Muscle layer of colon (tissue), 2 donors: Measurements from ENCODE around the gene ABCC2.

Source experiments
- H3K27ac ChIP-seq: one replicate; pipeline ENCODE4 v1.7.0; 2013; ENCODE audit warnings: low read depth, mild to moderate bottlenecking, low read length, moderate library complexity
- H3K27me3 ChIP-seq, 2 donors: one replicate each; pipeline ENCODE4 v1.7.0; 2013; ENCODE audit warnings: low read length in 2 of 2, mild to moderate bottlenecking in 2 of 2; ENCODE audit not compliant: insufficient read depth in 2 of 2, control insufficient read depth in 1 of 2
- H3K36me3 ChIP-seq: one replicate; pipeline ENCODE4 v1.7.0; 2013; ENCODE audit warnings: mild to moderate bottlenecking, low read length; ENCODE audit not compliant: insufficient read depth
- H3K4me1 ChIP-seq: one replicate; pipeline ENCODE4 v1.7.0; 2013; ENCODE audit warnings: mild to moderate bottlenecking, low read length; ENCODE audit not compliant: insufficient read depth
- H3K4me3 ChIP-seq, 2 donors: one replicate each; pipeline ENCODE4 v1.7.0; 2013; ENCODE audit warnings: low read length in 2 of 2, low read depth in 1 of 2, mild to moderate bottlenecking in 1 of 2, moderate library complexity in 1 of 2
- H3K9ac ChIP-seq: one replicate; pipeline ENCODE4 v1.7.0; 2013; ENCODE audit warnings: low read length
- H3K9me3 ChIP-seq: one replicate; pipeline ENCODE4 v1.7.0; 2013; ENCODE audit warnings: mild to moderate bottlenecking, low read length
- donor health status: abdominal sarcoma.
- donor health status: Adenocarcinoma of cecum.

The ABCC2 gene

DNA sequence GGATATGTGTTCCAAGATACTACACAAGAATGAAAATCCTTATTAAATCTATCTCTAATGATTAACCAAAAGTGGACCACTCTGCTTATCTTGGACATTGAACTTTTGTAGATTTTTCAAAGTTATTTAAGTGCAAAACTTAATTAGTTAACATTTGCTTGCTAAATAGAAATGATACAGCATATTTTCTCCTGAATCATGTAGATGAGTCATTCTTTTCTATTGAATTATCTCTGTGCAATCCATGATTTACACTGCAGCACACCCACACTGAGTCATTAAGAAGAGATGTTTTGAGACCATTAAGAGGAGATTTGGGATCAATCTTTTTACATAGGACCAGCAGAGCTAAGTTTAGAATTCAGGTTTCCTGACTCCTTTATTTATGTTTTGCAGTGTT is 6.6 kb upstream of the ABCC2 start:
- Histone ChIP-seq H3K9me3 (no peaks in the 10 kb centered on the region), H3K9ac (no peak overlapping the region), H3K4me1 (peaks cover 4% of the 10 kb centered on the region), H3K36me3 (no peaks in the 10 kb centered on the region), H3K27ac (no peak overlapping the region), H3K27me3 (no peaks in the 10 kb centered on the region), H3K4me3 (no peak overlapping the region)

DNA sequence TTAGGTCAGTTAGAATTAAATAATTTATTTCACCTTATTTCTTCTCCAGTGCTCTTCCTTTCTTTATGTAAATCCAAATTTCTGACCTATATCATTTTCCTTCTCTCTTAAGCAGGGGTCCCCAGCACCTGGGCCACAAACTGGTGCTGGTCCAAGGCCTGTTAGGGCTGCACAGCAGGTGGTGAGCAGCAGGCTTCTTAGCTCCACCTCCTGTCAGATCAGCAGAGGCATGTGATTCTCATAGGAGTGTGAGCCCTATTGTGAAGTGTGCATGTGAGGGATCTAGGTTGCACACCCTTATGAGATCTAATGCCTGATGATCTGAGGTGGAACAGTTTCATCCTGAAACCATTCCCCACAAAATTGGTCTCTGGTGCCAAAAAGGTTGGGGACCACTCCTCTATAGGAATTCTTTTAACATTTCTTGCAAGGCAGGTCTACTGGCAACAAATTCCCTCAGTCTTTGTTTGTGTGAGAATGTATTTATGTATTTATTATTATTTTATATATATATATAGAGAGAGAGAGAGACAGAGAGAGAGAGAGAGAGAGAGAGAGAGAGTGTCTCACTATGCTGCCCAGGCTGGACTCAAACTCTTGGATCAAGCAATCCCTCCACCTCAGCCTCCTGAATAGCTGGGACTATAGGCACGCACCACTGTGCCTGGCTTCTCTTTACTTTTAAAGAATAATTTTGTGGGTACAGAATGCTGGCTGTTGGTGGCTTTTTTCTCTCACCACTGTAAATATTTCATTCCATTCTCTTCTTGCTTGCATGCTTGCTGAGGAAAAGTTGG is 4.3 kb upstream of the ABCC2 start:
- H3K4me3 ChIP-seq = no peak overlapping the region
- H3K4me1 ChIP-seq = peaks cover 4% of the 10 kb centered on the region
- H3K27ac ChIP-seq = no peak overlapping the region
- H3K27me3 ChIP-seq = no peaks in the 10 kb centered on the region
- H3K9me3 ChIP-seq = no peaks in the 10 kb centered on the region
- H3K36me3 ChIP-seq = no peaks in the 10 kb centered on the region
- no peak overlapping the region for H3K9ac ChIP-seq

DNA sequence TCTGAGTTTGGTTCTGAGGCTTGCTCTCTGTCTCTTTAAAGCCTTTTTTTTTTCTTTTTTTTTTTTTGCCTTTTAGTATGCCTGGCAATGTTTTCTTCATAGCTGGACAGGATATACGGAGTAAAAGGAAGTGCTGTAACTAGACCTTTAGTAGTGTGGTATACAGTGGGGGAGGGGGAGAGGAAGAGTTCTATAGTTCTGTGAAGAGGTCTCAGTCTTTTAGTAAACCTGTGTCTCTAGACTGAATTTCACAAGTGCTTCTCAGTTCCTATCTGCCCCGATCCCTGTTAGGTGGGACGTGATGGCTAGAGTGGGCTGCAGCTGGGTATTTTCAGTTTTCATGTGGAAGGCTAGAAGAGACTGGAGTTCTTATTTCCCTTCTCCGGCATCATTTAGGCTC is 3.1 kb upstream of the ABCC2 start:
- H3K27ac ChIP-seq = no peak overlapping the region
- peaks cover 4% of the 10 kb centered on the region for H3K4me1 ChIP-seq
- no peak overlapping the region for H3K4me3 ChIP-seq
- H3K9me3 ChIP-seq = no peaks in the 10 kb centered on the region
- no peaks in the 10 kb centered on the region for H3K27me3 ChIP-seq
- no peaks in the 10 kb centered on the region for H3K36me3 ChIP-seq
- H3K9ac ChIP-seq = no peak overlapping the region

DNA sequence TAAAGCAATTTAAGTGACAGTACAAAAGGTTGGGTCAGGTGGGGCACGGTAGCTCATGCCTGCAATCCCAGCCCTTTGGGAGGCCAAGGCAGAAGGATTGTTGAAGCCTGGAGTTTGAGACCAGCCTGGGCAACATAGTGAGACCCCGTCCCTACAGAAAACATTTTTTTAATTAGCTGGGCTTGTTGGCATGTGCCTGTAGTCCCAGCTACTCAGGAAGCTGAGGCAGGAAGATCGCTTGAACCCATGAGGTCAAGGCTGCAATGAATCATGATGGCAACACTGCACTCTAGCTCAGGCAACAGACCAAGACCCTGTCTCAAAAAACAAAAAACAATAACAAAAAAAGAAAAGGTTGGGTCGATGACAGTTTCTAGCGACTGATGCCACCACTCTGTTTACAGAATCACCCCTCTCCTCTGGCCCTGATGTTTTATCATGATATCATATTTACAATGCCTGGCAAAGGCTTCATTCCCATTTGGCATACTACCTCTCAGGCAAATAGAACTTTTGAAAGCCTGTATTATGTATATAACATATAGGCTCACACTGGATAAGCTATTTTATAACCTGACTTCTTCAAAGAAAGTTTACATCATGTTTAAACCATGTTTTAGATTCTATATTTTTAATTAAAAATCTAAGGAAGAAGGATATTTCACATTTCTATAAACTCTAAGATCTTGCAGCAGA is 558 bp upstream of the ABCC2 start:
- Histone ChIP-seq H3K27ac (no peak overlapping the region), H3K4me3 (no peak overlapping the region), H3K9me3 (no peaks in the 10 kb centered on the region)

DNA sequence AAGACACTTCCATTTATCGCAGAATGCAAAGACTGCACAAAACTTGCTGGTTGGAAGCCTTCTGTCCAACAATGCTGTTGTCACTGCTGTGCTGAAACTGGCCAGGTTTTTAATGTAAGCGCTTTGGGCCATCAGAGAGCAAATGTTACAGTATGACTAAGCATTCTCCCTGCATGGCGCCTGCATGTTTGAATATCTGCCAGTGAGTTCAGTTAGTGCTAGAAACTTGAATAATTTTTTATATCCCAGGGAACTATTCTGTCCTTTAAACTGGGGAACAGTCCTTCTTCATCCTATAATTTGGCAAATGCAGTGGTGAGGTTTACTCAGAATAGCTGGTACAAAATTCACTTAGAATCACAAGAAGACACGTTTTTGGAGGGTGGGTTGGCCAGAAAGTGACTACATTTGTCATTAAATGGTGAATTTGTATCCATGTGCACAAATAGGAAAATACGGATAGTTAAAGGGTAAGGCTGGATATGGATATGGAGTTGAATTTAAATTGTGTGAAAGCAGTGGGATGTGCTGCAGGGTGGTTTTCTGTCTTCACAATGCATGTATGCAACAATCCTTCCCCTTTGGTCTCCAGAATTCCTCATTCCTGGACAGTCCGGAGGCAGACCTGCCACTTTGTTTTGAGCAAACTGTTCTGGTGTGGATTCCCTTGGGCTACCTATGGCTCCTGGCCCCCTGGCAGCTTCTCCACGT is 1.7 kb downstream of the ABCC2 start:
- Histone ChIP-seq H3K9ac (no peak overlapping the region), H3K4me1 (peaks cover 4% of the 10 kb centered on the region), H3K4me3 (no peak overlapping the region), H3K36me3 (no peaks in the 10 kb centered on the region), H3K27ac (peak overlapping the region; percentile 25), H3K9me3 (no peaks in the 10 kb centered on the region), H3K27me3 (no peaks in the 10 kb centered on the region)

More for the DNA sequence above, 558 bp upstream of the ABCC2 start:
- Histone ChIP-seq H3K36me3 (no peaks in the 10 kb centered on the region), H3K4me1 (peaks cover 4% of the 10 kb centered on the region), H3K27me3 (no peaks in the 10 kb centered on the region), H3K9ac (no peak overlapping the region)

GRCh38 chr10:99784727-99785441 is 2.4 kb downstream of the ABCC2 start:
- Histone ChIP-seq H3K27ac (peak overlapping the region; percentile 25), H3K9ac (no peak overlapping the region), H3K4me1 (no peaks in the 10 kb centered on the region)

GRCh38 chr10:99785646-99786045 is 3.2 kb downstream of the ABCC2 start:
- Histone ChIP-seq H3K36me3 (no peaks in the 10 kb centered on the region), H3K4me3 (no peak overlapping the region)

More at GRCh38 chr10:99784727-99785441, 2.4 kb downstream of the ABCC2 start:
- no peak overlapping the region for H3K4me3 ChIP-seq
- H3K27me3 ChIP-seq = no peaks in the 10 kb centered on the region
- H3K9me3 ChIP-seq = no peaks in the 10 kb centered on the region
- no peaks in the 10 kb centered on the region for H3K36me3 ChIP-seq

DNA sequence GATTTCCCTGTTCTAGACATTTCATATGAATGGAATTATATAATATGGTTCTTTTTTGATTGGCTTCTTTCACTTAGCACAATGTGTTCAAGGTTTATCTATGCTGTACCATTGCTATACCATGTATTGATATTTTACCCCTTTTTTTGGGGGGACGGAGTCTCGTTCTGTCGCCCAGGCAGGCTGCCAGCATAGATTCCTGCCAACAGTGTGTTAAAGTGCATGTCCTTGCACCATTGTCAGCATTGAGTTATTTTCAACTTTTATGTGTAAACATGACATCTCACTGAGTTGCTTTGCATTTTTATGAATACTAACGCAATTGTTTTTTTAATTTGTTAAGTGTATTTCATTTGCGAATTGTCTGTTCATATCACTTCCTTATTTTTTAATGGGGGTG is 4.9 kb downstream of the ABCC2 start:
- no peaks in the 10 kb centered on the region for H3K27me3 ChIP-seq
- no peak overlapping the region for H3K27ac ChIP-seq
- H3K36me3 ChIP-seq = no peaks in the 10 kb centered on the region
- H3K4me1 ChIP-seq = no peaks in the 10 kb centered on the region
- H3K9me3 ChIP-seq = no peaks in the 10 kb centered on the region
- no peak overlapping the region for H3K9ac ChIP-seq
- H3K4me3 ChIP-seq = no peak overlapping the region

More at GRCh38 chr10:99785646-99786045, 3.2 kb downstream of the ABCC2 start:
- H3K27ac ChIP-seq = no peak overlapping the region
- H3K27me3 ChIP-seq = no peaks in the 10 kb centered on the region
- H3K9me3 ChIP-seq = no peaks in the 10 kb centered on the region
- H3K4me1 ChIP-seq = no peaks in the 10 kb centered on the region
- no peak overlapping the region for H3K9ac ChIP-seq

DNA sequence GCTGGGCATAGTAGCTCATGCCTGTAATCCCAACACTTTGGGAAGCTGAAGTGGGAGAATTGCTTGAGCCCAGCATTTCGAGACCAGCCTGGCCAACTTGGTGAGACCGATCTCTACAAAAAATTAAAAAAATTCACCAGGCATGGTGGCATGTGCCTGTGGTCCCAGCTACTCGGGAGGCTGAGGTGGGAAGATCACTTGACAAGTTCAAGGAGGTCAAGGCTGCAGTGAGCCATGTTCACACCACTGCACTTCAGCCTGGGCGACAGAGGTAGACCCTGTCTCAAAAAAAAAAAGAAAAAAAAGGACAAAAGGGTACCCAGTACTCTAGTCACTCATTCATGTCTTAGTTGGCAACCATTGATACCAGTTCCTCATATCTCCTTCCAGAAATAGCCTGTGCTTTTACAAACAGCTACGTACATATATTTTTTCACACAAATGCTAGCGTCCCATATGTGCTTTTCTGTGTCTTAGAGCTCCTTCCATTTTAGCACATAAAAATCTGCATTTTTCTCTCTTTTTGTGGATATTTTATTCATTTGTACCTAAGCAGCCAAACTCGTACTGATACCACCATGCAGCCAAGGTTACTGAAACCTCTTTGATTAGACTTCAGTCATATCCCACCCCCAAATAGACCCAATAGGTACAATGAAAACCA is 5.5 kb downstream of the ABCC2 start:
- Histone ChIP-seq H3K27me3 (no peaks in the 10 kb centered on the region), H3K27ac (peak overlapping the region; percentile 32), H3K9me3 (no peaks in the 10 kb centered on the region), H3K4me1 (no peaks in the 10 kb centered on the region), H3K9ac (no peak overlapping the region), H3K36me3 (no peaks in the 10 kb centered on the region), H3K4me3 (no peak overlapping the region)

DNA sequence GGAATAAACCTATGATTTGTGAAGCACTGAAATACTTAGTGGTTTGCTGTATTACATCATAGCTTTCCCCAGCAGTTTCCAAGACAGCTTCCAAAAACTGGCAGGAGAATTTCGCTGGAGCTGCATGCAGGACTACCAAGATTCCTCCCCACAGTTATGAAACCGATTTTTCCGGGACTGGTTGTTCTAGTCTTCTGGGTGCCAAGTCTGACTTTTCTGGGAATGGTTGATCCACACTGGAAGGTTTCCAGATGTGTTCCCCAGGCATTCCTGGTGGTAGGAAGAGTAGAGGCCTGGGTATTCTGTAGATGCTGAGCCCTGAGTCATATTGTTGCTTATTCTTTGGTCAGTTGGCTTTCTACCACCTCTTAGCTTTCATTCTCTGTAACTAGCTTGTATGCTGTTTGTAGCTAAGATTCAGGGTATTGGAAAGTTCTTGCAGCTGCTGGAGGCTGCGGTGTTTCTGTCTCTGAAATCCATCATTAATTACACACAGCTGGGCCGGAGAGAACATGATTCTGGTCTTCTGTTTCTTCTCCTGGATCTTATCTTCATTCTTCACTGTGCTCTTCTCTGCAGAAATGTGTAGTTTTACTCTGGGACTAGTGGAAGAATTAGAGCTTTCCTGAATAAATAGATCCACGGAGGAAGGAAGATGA is 6.3 kb downstream of the ABCC2 start:
- H3K27ac ChIP-seq = peak overlapping the region; percentile 32
- no peaks in the 10 kb centered on the region for H3K27me3 ChIP-seq
- no peaks in the 10 kb centered on the region for H3K4me1 ChIP-seq
- H3K36me3 ChIP-seq = no peaks in the 10 kb centered on the region
- H3K9me3 ChIP-seq = no peaks in the 10 kb centered on the region
- no peak overlapping the region for H3K4me3 ChIP-seq
- H3K9ac ChIP-seq = no peak overlapping the region
